SK-N-SH treated with all-trans-retinoic acid at 6 μM for 48 hours (cell line): ENCODE measurements around the gene PRR35.

Source experiments
- CSDC2 ChIP-seq: fragments of 250-450 bp; sonication (Bioruptor Pico); IDR thresholded peaks from 2 replicates; pipeline ENCODE4 v1.5.0; 2020; ENCODE audit warnings: mild to moderate bottlenecking, moderate library complexity
- ISL1 ChIP-seq: fragments of 250-450 bp; sonication (Bioruptor Pico); IDR thresholded peaks from 2 replicates; pipeline ENCODE4 v2.1.2; 2022; ENCODE audit warnings: mild to moderate bottlenecking, moderate library complexity
- PATZ1 ChIP-seq: fragments of 250-450 bp; sonication (Bioruptor Pico); IDR thresholded peaks from 2 replicates; pipeline ENCODE4 v1.8.0; 2020; ENCODE audit warnings: mild to moderate bottlenecking, moderate library complexity, borderline replicate concordance
- ZNF565 ChIP-seq: fragments of 450-650 bp; formaldehyde crosslinking; conservative IDR thresholded peaks from 2 replicates; pipeline ENCODE4 v1.5.0; 2020; ENCODE audit warnings: low read depth, mild to moderate bottlenecking, moderate library complexity

GRCh38 chr16:588889-589657 lies 28.9 kb downstream of the PRR35 start:
- TF ChIP-seq ZNF565 (CRISPR knock-in tag), result no peak
- TF ChIP-seq CSDC2 (CRISPR knock-in tag), result 0 out of 2 replicates have a peak, but pooled peaks have one; percentile 9
- no peak for TF ChIP-seq PATZ1
- TF ChIP-seq ISL1 (CRISPR knock-in tag), result no peak
